HG03097 (cell line): ENCODE data around the gene RFX5.

Experiments
- ATAC-seq: cut with Tn5 transposase; IDR thresholded peaks from one replicate; pipeline ENCODE4 v1.9.1; 2021; ENCODE audit not compliant: unreplicated experiment, low FRiP score

RFX5 gene

GRCh38 chr1:151325646-151326429 is 21.2 kb downstream of the RFX5 start:
- ATAC-seq: no peak

- ATAC-seq: no peak
These were observed 21.8 kb downstream of the RFX5 start for GRCh38 chr1:151325231-151325630.

- ATAC-seq: no peak
These were observed 22.6 kb downstream of the RFX5 start for GRCh38 chr1:151324390-151324930.

- no peak for ATAC-seq
These were observed 28.1 kb downstream of the RFX5 start for GRCh38 chr1:151318975-151319374.

GRCh38 chr1:151315565-151316235 is 31.4 kb downstream of the RFX5 start:
- ATAC-seq: no peak

GRCh38 chr1:151314137-151314875 is 32.7 kb downstream of the RFX5 start:
- no peak for ATAC-seq

- no peak for ATAC-seq
These were observed 33.6 kb downstream of the RFX5 start for GRCh38 chr1:151313501-151313900.

GRCh38 chr1:151312826-151313225 is 34.2 kb downstream of the RFX5 start:
- no peak for ATAC-seq

- ATAC-seq: no peak
These were observed 34.6 kb downstream of the RFX5 start for GRCh38 chr1:151312411-151312810.

- no peak for ATAC-seq
These were observed 35.3 kb downstream of the RFX5 start for GRCh38 chr1:151311589-151312331.

GRCh38 chr1:151311011-151311410 is 36.0 kb downstream of the RFX5 start:
- ATAC-seq: no peak

GRCh38 chr1:151309811-151310323 is 37.2 kb downstream of the RFX5 start:
- no peak for ATAC-seq

- ATAC-seq: no peak
These were observed 52.1 kb downstream of the RFX5 start for GRCh38 chr1:151294742-151295462.

- no peak for ATAC-seq
These were observed 54.0 kb downstream of the RFX5 start for GRCh38 chr1:151293093-151293492.

- ATAC-seq: no peak
These were observed 54.6 kb downstream of the RFX5 start for GRCh38 chr1:151292207-151293030.

GRCh38 chr1:151290709-151291303 is 56.2 kb downstream of the RFX5 start:
- ATAC-seq: no peak
